B cell (primary cell): ENCODE measurements around the gene MIF. TPM values are rescaled to one million over a fixed set of nuclear protein-coding genes. Genes with fewer than 3 reads are reported as not detected.

Experiments
- ATAC-seq: fragments of 200-7000 bp; cut with Tn5 transposase; one replicate; pipeline ENCODE4 v1.10.0; 2021; ENCODE audit warnings: low read depth, mild to moderate bottlenecking, moderate number of reproducible peaks, moderate library complexity
- CTCF ChIA-PET: fragments of 350-600 bp; sonication (Branson Sonifier 250); formaldehyde crosslinking; loops from one replicate; lab custom pipeline; 2021; ENCODE audit warnings: antibody characterized with exemption, inconsistent platforms; lab: Charles Lee
- POLR2A ChIA-PET: fragments of 350-600 bp; sonication (Branson Sonifier 250); formaldehyde crosslinking; loops from one replicate; lab custom pipeline; 2021; ENCODE audit warnings: antibody characterized with exemption; lab: Charles Lee
- DNase-seq: peaks from one replicate; pipeline ENCODE4 v3.0.0; 2013
- H2AFZ ChIP-seq: 2 replicates; pipeline ENCODE4 v1.6.1; 2012; ENCODE audit warnings: mild to moderate bottlenecking, low read depth, low read length; ENCODE audit not compliant: insufficient read depth, poor library complexity, severe bottlenecking
- H3K27ac ChIP-seq, 2 donors: 1 replicate in 1 of 2; 2 replicates in 1 of 2; pipeline ENCODE4 v1.5.1; 2012 to 2013; ENCODE audit warnings: low read length in 2 of 2, mild to moderate bottlenecking in 2 of 2, moderate library complexity in 1 of 2
- H3K27me3 ChIP-seq, 4 experiments: fragments of 200-600 bp in 1 of 4; sonication (generic) in 1 of 4; replicated peaks in 1 of 4; 1 replicate in 2 of 4; 2 replicates in 2 of 4; pipeline versions ENCODE4 v1.6.1 to v1.7.0; 2013 to 2016; ENCODE audit warnings: low read length in 3 of 4, mild to moderate bottlenecking in 2 of 4, mixed read lengths in 1 of 4, moderate library complexity in 1 of 4; ENCODE audit not compliant: insufficient read depth in 4 of 4, control insufficient read depth in 3 of 4; ENCODE audit errors: control extremely low read depth in 1 of 4
- H3K36me3 ChIP-seq, 2 experiments: replicated peaks in 1 of 2; 1 replicate in 1 of 2; 2 replicates in 1 of 2; pipeline versions ENCODE4 v1.6.1 to v1.7.1; 2013; ENCODE audit warnings: low read length in 1 of 2; ENCODE audit not compliant: insufficient read depth in 2 of 2, control insufficient read depth in 1 of 2; ENCODE audit errors: control extremely low read depth in 1 of 2, extremely low read depth in 1 of 2
- H3K4me1 ChIP-seq, 2 donors: fragments of 200-600 bp in 1 of 2; sonication (generic) in 1 of 2; 1 replicate in 1 of 2; 2 replicates in 1 of 2; pipeline versions ENCODE4 v1.5.1 to v1.6.1; 2013 to 2017; ENCODE audit warnings: low read length in 2 of 2; ENCODE audit not compliant: control insufficient read depth in 2 of 2, insufficient read depth in 2 of 2
- H3K4me2 ChIP-seq: replicated peaks from 2 replicates; pipeline ENCODE3; 2012; ENCODE audit warnings: mild to moderate bottlenecking, low read depth, low read length; ENCODE audit not compliant: poor library complexity, severe bottlenecking
- H3K4me3 ChIP-seq, 5 experiments: fragments of 200-600 bp in 1 of 5; sonication (generic) in 1 of 5; 1 replicate in 3 of 5; 2 replicates in 2 of 5; pipeline versions ENCODE4 v1.5.1 to v1.7.0; 2011 to 2016; ENCODE audit warnings: low read length in 4 of 5, mild to moderate bottlenecking in 4 of 5, low read depth in 2 of 5, control low read depth in 1 of 5, moderate library complexity in 1 of 5; ENCODE audit not compliant: insufficient read depth in 1 of 5; ENCODE audit errors: control extremely low read depth in 1 of 5, extremely low read depth in 1 of 5
- H3K79me2 ChIP-seq: fragments of 200-600 bp; sonication (generic); one replicate; pipeline ENCODE4 v1.6.0; 2016; ENCODE audit warnings: low read length; ENCODE audit not compliant: control insufficient read depth, insufficient read depth
- H3K9ac ChIP-seq: fragments of 200-600 bp; sonication (generic); 2 replicates; pipeline ENCODE4 v1.6.1; 2017; ENCODE audit warnings: mild to moderate bottlenecking, low read length, moderate library complexity
- H3K9me3 ChIP-seq, 3 donors: one replicate each; pipeline versions ENCODE4 v1.6.1 to v1.7.1; 2013; ENCODE audit warnings: low read length in 2 of 3; ENCODE audit not compliant: control insufficient read depth in 2 of 3, insufficient read depth in 1 of 3; ENCODE audit errors: control extremely low read depth in 1 of 3
- H4K20me1 ChIP-seq: 2 replicates; pipeline ENCODE4 v1.6.0; 2012; ENCODE audit warnings: mild to moderate bottlenecking, low read length; ENCODE audit not compliant: insufficient read depth, control insufficient read depth, poor library complexity, severe bottlenecking
- H3K27ac Mint-ChIP-seq: one replicate; pipeline ENCODE4 v1.8.0; 2021; ENCODE audit warnings: mixed read lengths
- H3K27me3 Mint-ChIP-seq: one replicate; pipeline ENCODE4 v1.8.0; 2021; ENCODE audit warnings: mixed read lengths
- H3K4me1 Mint-ChIP-seq: one replicate; pipeline ENCODE4 v1.8.0; 2021; ENCODE audit warnings: mixed read lengths
- H3K4me3 Mint-ChIP-seq: one replicate; pipeline ENCODE4 v1.8.0; 2021; ENCODE audit warnings: mixed read lengths
- H3K9me3 Mint-ChIP-seq: one replicate; pipeline ENCODE4 v1.8.0; 2022; ENCODE audit warnings: mixed read lengths; ENCODE audit not compliant: insufficient read depth
- EZH2 ChIP-seq: IDR thresholded peaks from 2 replicates; pipeline ENCODE4 v1.6.1; 2012; ENCODE audit warnings: borderline replicate concordance, low read depth, mild to moderate bottlenecking, moderate library complexity, low read length; ENCODE audit not compliant: insufficient read depth, poor library complexity, severe bottlenecking
- WGBS: methylation state at CpG from one replicate; pipeline ENCODE4 v1.1.5; 2013; ENCODE audit warnings: missing lambda C conversion rate; ENCODE audit not compliant: insufficient coverage; 5-methylcytosine and 5-hydroxymethylcytosine counted together
- intact Hi-C: fragments of 100-400 bp; cut with micrococcal nuclease; formaldehyde crosslinking; loops from one replicate; pipeline ENCODE4 v1.10.0; 2022
- polyA plus RNA-seq: library from polyadenylated mRNA; depleted of rRNA; stranded (reverse); fragments of >200 nt; gene quantifications from 2 replicates; pipeline ENCODE4 v1.2.3, GENCODE V29; 2012
- total RNA-seq, 2 donors: library from RNA; stranded (reverse); fragments of 120-200 nt in 1 of 2; gene quantifications; 1 replicate in 1 of 2; 2 replicates in 1 of 2; pipeline versions ENCODE4 v1.2.3 to v1.2.4, GENCODE V29; 2013 to 2022
- TF ChIP-seq, protein P1 (sequence below): fragments of 200-600 bp; IDR thresholded peaks from one replicate; pipeline ENCODE4 v1.8.0; 2022; ENCODE audit warnings: antibody characterized with exemption, mild to moderate bottlenecking

MIF gene
- total and polyA plus RNA-seq, 2 donors (not counting 1 experiment from before 2014, with no cell fraction given) = 143 to 272 TPM

DNA sequence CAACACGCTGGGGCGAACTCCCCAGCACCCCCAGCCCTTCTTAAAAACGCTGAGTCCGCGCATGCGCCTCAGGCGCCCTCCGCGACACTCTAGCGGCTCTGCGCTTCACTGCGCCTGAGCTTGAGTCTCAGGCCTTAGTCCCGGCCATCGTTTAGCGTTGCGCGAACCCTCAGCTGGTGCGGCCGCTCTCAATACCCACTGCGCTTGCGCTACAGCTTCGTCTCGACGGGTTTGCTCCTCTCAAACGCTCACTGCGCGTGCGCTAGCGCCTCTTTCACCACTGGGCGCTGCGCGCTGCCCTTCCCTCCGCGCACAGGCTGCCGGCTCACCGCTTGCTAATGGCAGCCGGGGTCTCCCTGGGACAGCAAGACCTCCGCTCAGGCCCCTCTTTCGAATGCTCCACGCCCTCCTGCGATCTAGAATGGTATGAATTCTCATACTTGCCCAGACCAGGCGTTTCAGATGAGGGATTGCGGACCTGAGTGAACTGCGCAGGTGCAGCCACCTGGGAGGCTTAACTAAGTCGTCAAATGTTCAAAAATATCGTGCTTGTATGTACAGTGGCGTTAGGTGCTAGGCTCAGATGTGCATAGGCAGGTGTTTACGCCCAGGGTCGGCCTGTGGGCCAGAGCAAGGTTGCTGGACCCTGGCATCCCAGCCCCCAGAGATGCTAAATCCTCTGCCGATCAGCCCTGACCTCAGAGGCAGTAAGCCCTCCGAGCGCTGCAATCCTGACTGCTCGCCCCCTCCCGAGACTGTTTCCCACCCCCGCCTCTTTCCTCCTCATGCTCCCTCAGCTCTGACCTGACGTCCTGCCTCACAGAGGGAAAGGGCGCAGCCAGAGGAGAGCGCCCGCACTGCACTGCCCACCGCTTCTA lies 36.3 kb upstream of the MIF start, which contains the start of gene SLC2A11:
SLC2A11 (plus strand) TSS at position 270 of the 878 bp plus-strand sequence; CDS start at position 395, 125 bp downstream.
- peak within 1 kb of the TSS; percentile 95 for H3K4me3 Mint-ChIP-seq
- intact Hi-C loops = loop anchor here (5.0 kb wide), 3 partner anchors 34 to 141 kb away; partner anchors contain the start of gene MIF
- Histone ChIP-seq H3K9me3 (no peaks in the 10 kb centered on the region), H3K36me3 (peaks cover 0 to 1% of the 10 kb centered on the region in 2 experiments), H3K4me2 (peak within 1 kb of the TSS; percentile 95), H4K20me1 (no peaks in the 10 kb centered on the region), H3K9ac (peak within 1 kb of the TSS; percentile 93), H2AFZ (peak within 1 kb of the TSS; percentile 99), H3K79me2 (peaks cover 24% of the 10 kb centered on the region), H3K4me3 (peak within 1 kb of the TSS; percentile 74 to 94 (median 91)), H3K27me3 (no peaks in the 10 kb centered on the region), H3K27ac (peak within 1 kb of the TSS; percentile 78 to 81), H3K4me1 (peaks cover 15 to 25% of the 10 kb centered on the region in 2 donors)
- no peaks in the 10 kb centered on the region for H3K27me3 Mint-ChIP-seq
- H3K27ac Mint-ChIP-seq = peak within 1 kb of the TSS; percentile 99
- TF ChIP-seq, protein P1, sequence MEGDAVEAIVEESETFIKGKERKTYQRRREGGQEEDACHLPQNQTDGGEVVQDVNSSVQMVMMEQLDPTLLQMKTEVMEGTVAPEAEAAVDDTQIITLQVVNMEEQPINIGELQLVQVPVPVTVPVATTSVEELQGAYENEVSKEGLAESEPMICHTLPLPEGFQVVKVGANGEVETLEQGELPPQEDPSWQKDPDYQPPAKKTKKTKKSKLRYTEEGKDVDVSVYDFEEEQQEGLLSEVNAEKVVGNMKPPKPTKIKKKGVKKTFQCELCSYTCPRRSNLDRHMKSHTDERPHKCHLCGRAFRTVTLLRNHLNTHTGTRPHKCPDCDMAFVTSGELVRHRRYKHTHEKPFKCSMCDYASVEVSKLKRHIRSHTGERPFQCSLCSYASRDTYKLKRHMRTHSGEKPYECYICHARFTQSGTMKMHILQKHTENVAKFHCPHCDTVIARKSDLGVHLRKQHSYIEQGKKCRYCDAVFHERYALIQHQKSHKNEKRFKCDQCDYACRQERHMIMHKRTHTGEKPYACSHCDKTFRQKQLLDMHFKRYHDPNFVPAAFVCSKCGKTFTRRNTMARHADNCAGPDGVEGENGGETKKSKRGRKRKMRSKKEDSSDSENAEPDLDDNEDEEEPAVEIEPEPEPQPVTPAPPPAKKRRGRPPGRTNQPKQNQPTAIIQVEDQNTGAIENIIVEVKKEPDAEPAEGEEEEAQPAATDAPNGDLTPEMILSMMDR = peak; percentile 8
- no peak for TF ChIP-seq EZH2
- H3K9me3 Mint-ChIP-seq = no peaks in the 10 kb centered on the region
- peak; percentile 99 for DNase-seq
- H3K4me1 Mint-ChIP-seq = peaks cover 26% of the 10 kb centered on the region
- WGBS = under 1% methylated on average over 57 of the region's 60 CpGs
- POLR2A ChIA-PET = interaction anchor here (0.6 to 2.3 kb wide), 29 partner anchors 8 to 595 kb away, joined by 3 to 50 read pairs (median 6); partner anchors contain the start of genes CHCHD10, DERL3, MIF and MMP11
- peak; percentile 93 for ATAC-seq
- CTCF ChIA-PET = interaction anchor here (0.6 to 3.7 kb wide), 20 partner anchors 8 to 230 kb away, joined by 3 to 39 read pairs (median 5); partner anchors contain the start of genes CHCHD10, MIF, MMP11 and VPREB3
